Activated T-cell treated with anti-CD3 and anti-CD28 coated beads for 48 hours (primary cell): ENCODE results near the gene APOBEC3A.
"Not testable (repeated sequence)": the region's sequence is repeated elsewhere in the genome, so short reads cannot be mapped to it uniquely, and the experiment has no call there.

Experiments
- DNase-seq: peaks from one replicate; pipeline ENCODE4 v3.0.0-alpha.2; 2020; ENCODE audit warnings: low read depth

The APOBEC3A gene

DNA sequence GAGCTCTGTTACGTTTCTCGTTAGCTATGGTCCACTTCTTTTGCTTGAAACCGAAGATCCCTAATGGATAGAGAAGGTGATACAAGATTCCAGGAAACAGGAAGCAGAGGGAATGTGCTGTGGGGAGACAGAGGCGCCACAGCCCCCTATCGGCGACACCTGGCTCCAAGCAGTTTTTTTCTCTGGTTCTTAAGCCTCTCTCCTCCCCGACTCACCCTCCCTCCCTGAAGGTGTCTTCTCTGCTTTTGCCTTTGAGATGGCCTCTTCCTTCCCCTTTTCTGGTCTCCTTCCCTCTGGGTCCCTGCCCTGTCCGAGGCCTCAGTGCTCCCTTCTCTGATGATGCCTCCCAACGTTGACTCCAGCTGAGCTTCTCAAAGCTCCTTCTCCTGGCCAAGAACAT is 14.2 kb upstream of the APOBEC3A start:
- DNase-seq, result no peak

DNA sequence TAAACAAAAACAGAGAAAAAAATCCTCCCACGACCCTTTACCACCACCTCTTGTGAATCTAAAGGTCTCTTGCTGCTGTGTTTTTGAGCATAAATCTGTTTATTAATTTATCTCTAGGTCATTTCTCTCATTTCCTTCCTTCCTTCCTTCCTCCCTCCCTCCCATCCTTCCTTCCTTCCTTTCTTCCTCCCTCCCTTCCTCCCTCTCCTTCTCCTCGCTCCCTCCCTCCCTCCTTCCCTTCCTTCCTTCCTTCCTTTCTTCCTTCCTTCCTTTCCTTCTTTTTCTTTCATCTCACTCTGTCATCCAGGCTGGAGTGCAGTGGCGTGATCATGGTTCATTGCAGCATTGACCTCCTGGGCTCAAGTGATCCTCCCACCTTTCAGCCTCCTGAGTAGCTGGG is 13.5 kb upstream of the APOBEC3A start:
- DNase-seq, result no peak

DNA sequence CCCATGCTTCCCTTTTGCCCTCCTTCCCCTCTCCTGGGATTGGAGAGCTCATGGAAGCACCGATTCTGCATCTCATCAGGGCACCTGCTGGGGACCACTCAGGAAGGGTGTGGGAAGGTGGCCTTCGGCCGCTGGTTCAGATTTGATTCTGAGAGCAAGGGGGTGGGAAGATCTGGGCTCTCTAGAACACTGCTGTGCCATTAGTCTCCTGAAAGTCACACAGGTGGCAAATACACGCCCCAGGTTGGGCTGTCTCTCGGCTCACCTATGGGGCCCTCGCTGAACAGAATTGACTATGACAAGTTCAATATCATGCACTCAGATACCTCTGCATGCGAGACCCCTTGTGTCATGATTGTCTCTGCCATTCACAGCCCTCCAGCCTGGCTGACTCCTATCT is 12.8 kb upstream of the APOBEC3A start:
- no peak for DNase-seq

DNA sequence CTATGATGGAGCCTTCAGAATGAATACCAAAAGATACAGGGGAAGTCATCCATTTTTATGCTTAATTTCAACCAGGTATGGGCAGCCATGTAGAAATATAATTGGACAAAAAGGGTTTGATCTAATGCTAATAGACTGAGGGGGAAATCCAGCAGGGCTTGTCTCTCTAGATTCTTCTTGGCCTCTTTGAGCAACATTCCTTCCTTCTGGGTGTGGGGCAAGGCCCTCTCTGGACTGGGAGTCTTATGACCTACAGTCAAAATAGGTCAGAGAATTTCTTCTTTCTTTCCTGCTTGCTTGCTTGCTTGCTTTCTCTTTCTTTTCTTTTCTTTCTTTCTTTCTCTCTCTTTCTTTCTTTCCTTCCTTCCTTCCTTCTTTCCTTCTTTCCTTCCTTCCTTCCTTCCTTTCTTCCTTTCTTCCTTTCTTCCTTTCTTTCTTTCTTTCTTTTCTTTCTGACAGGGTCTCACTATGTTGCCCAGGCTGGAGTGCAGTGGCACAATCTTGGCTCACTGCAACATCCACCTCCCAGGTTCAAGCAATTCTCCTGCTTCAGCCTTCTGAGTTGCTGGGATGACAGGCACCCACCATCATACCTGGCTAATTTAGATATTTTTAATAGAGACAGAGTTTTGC is 11.6 kb upstream of the APOBEC3A start:
- not testable (repeated sequence) for DNase-seq

- no peak for DNase-seq
Observed at GRCh38 chr22:38946771-38947170, 10.6 kb upstream of the APOBEC3A start.

- DNase-seq, result peak; percentile 32
Observed at GRCh38 chr22:38947321-38948140, 9.9 kb upstream of the APOBEC3A start.

GRCh38 chr22:38948181-38948940 is 9.0 kb upstream of the APOBEC3A start:
- no peak for DNase-seq

- no peak for DNase-seq
Observed at GRCh38 chr22:38949889-38950405, 7.5 kb upstream of the APOBEC3A start.

- DNase-seq, result no peak
Observed at GRCh38 chr22:38950527-38951295, 6.7 kb upstream of the APOBEC3A start.

DNA sequence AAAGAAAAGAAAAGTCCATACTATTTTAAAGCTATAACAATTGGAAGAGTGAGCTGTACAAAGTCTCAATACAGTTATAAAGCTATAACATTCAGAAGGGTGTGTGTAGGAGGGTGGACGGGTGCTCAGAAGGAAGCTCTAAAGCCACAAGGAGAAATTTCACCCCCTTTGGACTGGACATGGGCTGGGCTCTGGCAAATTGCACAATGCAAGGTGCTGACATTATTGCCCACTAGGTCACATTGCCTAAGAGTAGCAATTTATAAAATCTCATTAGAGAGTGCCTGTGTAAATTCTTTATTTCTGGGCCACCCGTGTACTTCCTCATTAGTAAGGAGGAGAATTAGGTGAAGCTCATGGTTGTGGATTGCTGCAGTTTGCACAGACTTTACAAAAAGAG is 5.7 kb upstream of the APOBEC3A start:
- DNase-seq, result no peak

DNA sequence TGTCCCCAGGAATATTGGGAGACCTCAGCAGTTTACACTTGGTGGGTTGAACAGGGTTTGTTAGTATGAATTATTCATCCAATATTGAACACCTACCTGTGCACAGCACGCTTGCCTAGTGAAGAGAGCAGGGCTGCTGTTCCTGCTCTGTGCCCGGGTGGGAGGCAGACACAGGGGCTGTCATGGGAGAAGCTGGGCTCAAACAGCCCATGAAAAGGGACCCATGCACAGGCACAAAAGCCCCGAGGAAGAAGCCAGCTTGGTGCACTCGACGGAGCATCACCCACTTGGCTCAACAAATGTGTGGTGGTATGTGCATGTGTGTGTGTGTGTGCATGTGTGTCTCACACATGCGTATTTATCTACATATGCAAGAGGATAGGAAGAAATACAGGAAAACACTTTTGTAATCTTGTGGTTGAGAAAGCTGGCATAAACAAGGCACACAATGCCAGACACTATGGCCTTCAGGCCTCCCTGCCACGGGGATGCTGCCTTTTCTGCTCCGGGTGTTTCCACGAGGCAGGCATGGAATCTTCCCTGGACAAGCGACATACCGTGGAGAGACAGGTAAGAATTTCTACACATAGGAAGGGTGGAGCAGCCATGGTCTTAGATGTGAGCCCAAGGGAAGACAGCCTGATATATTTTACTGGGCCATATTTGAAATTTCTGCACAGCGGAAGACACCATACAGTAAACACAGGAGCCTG is 5.0 kb upstream of the APOBEC3A start:
- DNase-seq, result no peak

DNA sequence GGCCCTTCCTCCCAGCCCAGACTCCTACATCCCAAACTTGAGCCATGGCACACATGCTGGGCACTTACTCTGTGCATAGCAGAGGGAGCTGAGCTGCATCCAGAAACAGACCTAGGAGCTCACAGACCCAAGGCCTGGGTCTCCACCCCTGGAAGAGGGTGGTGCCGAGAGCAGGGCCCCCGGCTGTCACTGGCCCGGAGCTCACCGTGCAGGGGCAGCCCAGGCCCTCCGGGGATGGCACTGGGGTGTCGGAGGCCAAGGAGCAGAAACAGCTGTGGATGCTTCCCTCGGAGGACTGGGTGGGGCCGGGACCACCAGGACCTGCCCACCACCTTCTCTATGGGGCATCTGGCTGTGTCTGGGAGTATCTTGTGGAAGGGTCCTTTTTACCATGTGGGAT is 4.3 kb upstream of the APOBEC3A start:
- no peak for DNase-seq

- DNase-seq, result peak; percentile 70
Observed at GRCh38 chr22:38953577-38954413, 3.6 kb upstream of the APOBEC3A start.

DNA sequence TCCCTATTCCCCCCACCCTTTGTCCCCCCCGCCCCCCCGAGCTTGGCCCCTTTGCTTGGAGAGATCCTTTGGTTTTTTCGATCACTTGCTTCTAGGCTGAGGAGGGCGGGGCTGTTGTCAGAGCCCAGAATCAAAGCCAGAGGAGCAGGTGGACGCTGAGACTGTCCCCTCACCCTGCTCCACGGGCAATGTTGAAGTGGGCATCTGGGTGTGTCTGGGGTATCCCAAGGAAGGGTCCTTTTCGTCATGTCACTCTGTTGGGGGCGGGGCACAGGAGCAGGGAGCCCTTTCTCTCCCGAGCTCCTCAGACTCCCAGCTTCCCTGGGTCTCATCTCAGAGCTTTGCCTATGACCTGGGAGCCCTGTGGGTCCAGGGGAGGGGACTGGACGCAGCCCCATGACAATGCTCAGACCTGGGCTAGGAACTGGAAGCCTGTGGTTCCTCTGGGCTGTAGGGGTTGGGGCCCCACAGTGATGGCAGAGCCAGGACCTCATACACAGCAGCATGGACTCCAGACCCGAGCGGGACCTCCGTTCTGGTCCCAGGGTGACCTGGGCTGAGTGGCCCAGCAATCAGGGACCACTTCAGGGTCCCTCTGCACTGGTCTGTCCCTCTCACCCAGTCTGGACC is 2.9 kb upstream of the APOBEC3A start:
- no peak for DNase-seq

DNA sequence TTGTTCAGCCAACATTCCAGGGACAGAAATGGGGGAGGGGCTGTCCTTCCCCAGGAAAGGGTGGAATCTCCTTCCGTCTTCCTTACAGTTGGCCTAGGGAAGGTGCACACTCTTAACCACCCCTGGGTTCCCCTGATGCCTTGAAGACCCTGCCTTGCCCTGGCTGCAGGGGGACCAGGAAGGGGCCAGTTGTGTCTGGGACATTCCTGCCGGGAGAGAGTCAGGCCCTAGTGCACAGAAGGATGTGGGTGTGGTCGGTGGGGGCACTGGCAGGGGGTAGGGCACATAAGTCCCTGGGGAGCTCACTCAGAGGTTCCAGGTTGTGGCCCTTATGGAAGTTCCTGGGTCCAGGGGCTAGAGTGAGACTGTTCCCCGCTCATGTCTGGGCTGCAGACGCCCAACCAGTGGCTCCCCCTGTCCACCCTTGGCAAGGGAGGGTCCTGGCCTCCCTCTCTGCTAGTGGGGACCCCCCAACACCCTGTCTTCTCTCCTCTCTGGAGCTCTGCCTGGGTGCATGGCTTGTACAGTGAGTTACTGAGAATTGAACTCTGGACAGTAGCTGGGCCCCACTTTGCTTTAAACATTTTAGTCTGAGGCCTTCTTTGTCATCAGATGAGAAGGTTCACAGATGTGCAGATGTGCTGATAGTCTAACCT is 2.0 kb upstream of the APOBEC3A start:
- DNase-seq, result no peak

DNA sequence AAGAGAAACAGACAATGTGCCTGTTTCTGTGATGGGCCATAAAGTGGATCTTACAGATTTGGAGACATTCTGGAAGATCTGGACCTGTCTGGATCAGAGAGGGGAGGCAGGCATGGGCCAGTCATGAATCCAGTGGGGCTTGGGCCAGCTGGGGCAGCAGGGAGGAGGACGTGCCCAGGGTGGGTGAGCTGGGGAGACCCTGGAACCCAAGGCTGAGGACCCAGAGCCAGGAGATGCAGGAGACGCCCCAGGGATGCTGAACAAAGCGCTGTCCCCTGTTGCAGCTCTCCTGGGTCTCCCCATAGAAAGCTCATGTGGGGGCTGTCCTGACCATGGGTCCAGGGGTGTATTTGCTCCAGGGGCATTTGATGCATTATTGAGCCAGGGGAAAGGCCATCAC is 1.5 kb upstream of the APOBEC3A start:
- DNase-seq, result no peak

DNA sequence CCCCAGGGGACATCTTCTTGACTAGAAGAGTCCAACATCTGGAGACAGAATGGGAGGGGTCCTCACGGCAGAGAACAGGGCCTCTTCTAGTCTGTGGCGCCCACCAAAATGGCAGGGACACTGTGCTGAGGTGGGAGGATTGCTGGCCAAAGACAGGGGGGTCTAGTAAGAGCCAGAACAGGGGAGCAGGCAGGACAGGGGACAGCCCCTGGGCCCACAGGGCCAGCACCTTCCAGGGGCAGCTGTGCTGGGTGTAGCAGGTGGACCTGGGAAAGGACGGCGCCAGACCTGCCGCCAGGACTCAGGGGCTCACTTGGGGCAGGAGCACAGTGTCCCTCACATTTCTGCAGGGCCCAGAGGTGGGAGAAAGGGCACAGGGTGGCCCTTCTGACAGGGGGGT is 858 bp upstream of the APOBEC3A start:
- DNase-seq, result no peak

GRCh38 chr22:38957808-38958650 is 620 bp downstream of the APOBEC3A start:
- DNase-seq, result no peak

DNA sequence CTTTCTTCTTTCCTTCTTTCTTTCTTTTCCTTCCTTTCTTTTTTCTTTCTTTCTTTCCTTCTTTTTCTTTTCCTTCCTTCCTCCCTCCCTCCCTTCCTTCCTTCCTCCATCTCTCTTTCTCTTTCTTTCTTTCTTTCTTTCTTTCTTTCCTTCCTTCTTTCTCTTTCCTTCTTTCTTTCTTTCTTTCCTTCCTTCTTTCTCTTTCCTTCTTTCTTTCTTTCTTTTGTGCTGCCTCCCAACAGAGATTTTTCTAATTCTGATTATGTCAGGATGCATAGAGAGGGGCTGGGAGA is 1.2 kb downstream of the APOBEC3A start:
- DNase-seq, result not testable (repeated sequence)
